MM.1S (cell line): ENCODE results near the gene GRIK1.

Source experiments
- DNase-seq: peaks from one replicate; pipeline ENCODE4 v3.0.0-alpha.2; 2015
- H2AFZ ChIP-seq: fragments of 300-600 bp; sonication (generic); 2 replicates; pipeline ENCODE4 v1.6.0; 2016; ENCODE audit warnings: antibody characterized with exemption, low read length
- H3F3A ChIP-seq: fragments of 300-600 bp; sonication (generic); 2 replicates; pipeline ENCODE4 v1.6.1; 2016; ENCODE audit warnings: mild to moderate bottlenecking, antibody characterized with exemption, low read length, moderate library complexity, mixed read lengths; ENCODE audit not compliant: insufficient read depth
- H3K27ac ChIP-seq: fragments of 300-600 bp; sonication (generic); 2 replicates; pipeline ENCODE4 v1.5.1; 2016; ENCODE audit warnings: mild to moderate bottlenecking, low read length
- H3K27me3 ChIP-seq: fragments of 300-600 bp; sonication (generic); replicated peaks from 2 replicates; pipeline ENCODE4 v1.6.0; 2016; ENCODE audit warnings: low read length; ENCODE audit not compliant: insufficient read depth
- H3K36me3 ChIP-seq: fragments of 300-600 bp; sonication (generic); replicated peaks from 2 replicates; pipeline ENCODE4 v1.6.1; 2016; ENCODE audit warnings: mild to moderate bottlenecking, low read length, mixed read lengths; ENCODE audit not compliant: insufficient read depth
- H3K4me1 ChIP-seq: fragments of 300-600 bp; sonication (generic); 2 replicates; pipeline ENCODE4 v1.6.1; 2016; ENCODE audit warnings: low read length, mixed read lengths
- H3K4me2 ChIP-seq: fragments of 300-600 bp; sonication (generic); 2 replicates; pipeline ENCODE4 v1.6.0; 2016; ENCODE audit warnings: low read depth, low read length
- H3K4me3 ChIP-seq: fragments of 300-600 bp; sonication (generic); 2 replicates; pipeline ENCODE4 v1.5.1; 2016; ENCODE audit warnings: low read length, mixed read lengths
- H3K79me2 ChIP-seq: fragments of 300-600 bp; sonication (generic); 2 replicates; pipeline ENCODE4 v1.6.1; 2016; ENCODE audit warnings: mixed run types, low read length, mixed read lengths
- H3K9ac ChIP-seq: fragments of 300-600 bp; sonication (generic); 2 replicates; pipeline ENCODE4 v1.6.1; 2016; ENCODE audit warnings: low read length, mixed read lengths
- H3K9me2 ChIP-seq: fragments of 300-600 bp; sonication (generic); replicated peaks from 2 replicates; pipeline ENCODE4 v1.6.1; 2016; ENCODE audit warnings: mild to moderate bottlenecking, low read length, mixed read lengths; ENCODE audit not compliant: insufficient read depth
- H3K9me3 ChIP-seq: fragments of 300-600 bp; sonication (generic); replicated peaks from 2 replicates; pipeline ENCODE4 v1.6.1; 2016; ENCODE audit warnings: mild to moderate bottlenecking, low read length, mixed read lengths; ENCODE audit not compliant: insufficient read depth
- H4K20me1 ChIP-seq: fragments of 300-600 bp; sonication (generic); 2 replicates; pipeline ENCODE4 v1.6.1; 2016; ENCODE audit warnings: mild to moderate bottlenecking, low read length, moderate library complexity, mixed read lengths; ENCODE audit not compliant: insufficient read depth
- EZH2 ChIP-seq: fragments of 300-600 bp; sonication (generic); optimal IDR thresholded peaks from 2 replicates; pipeline ENCODE3; 2017; ENCODE audit warnings: low read depth, mild to moderate bottlenecking, antibody characterized with exemption, low read length, mixed read lengths
- EZH2phosphoT487 ChIP-seq: fragments of 300-600 bp; sonication (generic); IDR thresholded peaks from 2 replicates; pipeline ENCODE4 v1.6.1; 2018; ENCODE audit warnings: antibody characterized with exemption, low read length
- TF ChIP-seq, protein P1 (sequence below): fragments of 300-600 bp; sonication (generic); IDR thresholded peaks from 2 replicates; pipeline ENCODE4 v1.5.1; 2016; ENCODE audit warnings: antibody characterized with exemption, low read length, mixed read lengths

The GRIK1 gene

DNA sequence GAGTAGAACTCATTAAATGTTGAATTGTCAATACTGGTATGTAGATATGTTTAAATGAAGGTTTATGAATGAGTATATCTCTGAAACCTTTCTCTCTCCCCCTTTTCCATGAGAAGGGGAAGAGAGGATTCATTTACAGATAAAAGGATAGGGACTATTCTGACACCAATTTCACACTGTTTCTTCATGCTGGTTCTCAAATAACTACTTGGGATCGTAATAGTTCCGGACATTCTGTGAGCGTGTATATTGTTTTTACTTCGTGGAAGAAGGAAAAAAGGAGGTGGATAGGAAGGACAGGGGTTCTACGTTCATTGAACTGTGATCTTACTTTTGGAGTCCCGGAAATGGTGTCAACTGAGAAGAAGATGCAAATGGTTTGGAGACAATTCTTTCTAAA is 284.2 kb downstream of the GRIK1 start:
- Histone ChIP-seq H3K27ac (no peak overlapping the region), H3K9me3 (no peaks in the 10 kb centered on the region), H3K4me2 (no peak overlapping the region), H3K9me2 (no peaks in the 10 kb centered on the region), H3K79me2 (no peaks in the 10 kb centered on the region), H3K27me3 (no peaks in the 10 kb centered on the region), H3F3A (no peaks in the 10 kb centered on the region), H3K4me1 (0 out of 2 replicates have a peak, but pooled peaks cover 4% of the 10 kb centered on the region), H3K4me3 (no peak overlapping the region), H3K36me3 (no peaks in the 10 kb centered on the region), H2AFZ (no peak overlapping the region), H3K9ac (no peak overlapping the region), H4K20me1 (no peaks in the 10 kb centered on the region)
- TF ChIP-seq, protein P1, sequence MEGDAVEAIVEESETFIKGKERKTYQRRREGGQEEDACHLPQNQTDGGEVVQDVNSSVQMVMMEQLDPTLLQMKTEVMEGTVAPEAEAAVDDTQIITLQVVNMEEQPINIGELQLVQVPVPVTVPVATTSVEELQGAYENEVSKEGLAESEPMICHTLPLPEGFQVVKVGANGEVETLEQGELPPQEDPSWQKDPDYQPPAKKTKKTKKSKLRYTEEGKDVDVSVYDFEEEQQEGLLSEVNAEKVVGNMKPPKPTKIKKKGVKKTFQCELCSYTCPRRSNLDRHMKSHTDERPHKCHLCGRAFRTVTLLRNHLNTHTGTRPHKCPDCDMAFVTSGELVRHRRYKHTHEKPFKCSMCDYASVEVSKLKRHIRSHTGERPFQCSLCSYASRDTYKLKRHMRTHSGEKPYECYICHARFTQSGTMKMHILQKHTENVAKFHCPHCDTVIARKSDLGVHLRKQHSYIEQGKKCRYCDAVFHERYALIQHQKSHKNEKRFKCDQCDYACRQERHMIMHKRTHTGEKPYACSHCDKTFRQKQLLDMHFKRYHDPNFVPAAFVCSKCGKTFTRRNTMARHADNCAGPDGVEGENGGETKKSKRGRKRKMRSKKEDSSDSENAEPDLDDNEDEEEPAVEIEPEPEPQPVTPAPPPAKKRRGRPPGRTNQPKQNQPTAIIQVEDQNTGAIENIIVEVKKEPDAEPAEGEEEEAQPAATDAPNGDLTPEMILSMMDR, result no peak
- TF ChIP-seq EZH2, result no peak
- no peak for TF ChIP-seq EZH2phosphoT487
- DNase-seq, result no peak

DNA sequence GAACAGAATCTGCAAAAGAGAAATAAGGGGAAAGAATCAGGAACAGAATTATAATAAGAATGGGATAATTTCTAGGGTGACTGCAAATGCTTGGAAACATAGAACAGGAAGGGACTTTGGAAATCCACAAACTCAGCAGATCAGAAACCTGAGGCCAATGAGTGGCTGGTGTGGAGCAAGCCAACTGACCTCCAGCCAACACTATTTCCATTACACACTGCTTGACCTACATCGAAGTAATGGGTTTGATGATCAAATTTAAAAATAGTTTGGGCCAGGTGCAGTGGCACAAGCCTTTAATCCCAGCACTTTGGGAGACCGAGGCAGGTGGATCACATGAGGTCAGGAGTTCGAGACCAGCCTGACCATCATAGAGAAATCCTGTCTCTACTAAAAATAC is 284.9 kb downstream of the GRIK1 start:
- no peaks in the 10 kb centered on the region for H3K27me3 ChIP-seq
- H3K27ac ChIP-seq, result no peak overlapping the region
- no peaks in the 10 kb centered on the region for H4K20me1 ChIP-seq
- no peak overlapping the region for H3K9ac ChIP-seq
- no peaks in the 10 kb centered on the region for H3K36me3 ChIP-seq
- no peak overlapping the region for H2AFZ ChIP-seq
- H3K4me3 ChIP-seq, result no peak overlapping the region
- no peaks in the 10 kb centered on the region for H3K9me2 ChIP-seq
- TF ChIP-seq EZH2, result no peak
- TF ChIP-seq, protein P1, result no peak
- TF ChIP-seq EZH2phosphoT487, result no peak
- no peaks in the 10 kb centered on the region for H3F3A ChIP-seq
- DNase-seq, result no peak
- H3K9me3 ChIP-seq, result no peaks in the 10 kb centered on the region
- H3K79me2 ChIP-seq, result no peaks in the 10 kb centered on the region
- 0 out of 2 replicates have a peak, but pooled peaks cover 4% of the 10 kb centered on the region for H3K4me1 ChIP-seq
- no peak overlapping the region for H3K4me2 ChIP-seq

DNA sequence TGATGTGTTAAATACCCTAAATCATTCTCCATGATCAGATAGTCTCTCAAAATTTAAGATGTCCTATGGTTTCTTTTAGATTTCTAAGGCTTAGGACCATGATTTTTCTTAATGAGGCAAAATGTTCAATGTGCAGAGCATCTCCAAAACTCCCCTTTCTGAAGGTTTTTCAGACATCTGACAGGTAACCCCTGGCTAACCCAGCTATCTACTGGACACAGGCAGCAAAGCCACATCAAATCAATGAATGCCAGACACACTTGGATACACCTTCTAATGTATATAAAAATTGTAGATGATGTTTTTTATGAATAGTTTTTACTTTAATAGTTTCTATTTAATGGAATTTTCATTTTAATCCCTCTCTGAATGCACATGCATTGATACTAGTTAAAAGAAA is 285.6 kb downstream of the GRIK1 start:
- no peak overlapping the region for H3K9ac ChIP-seq
- DNase-seq, result no peak
- H3K4me2 ChIP-seq, result no peak overlapping the region

More for the DNA sequence above, 285.6 kb downstream of the GRIK1 start:
- Histone ChIP-seq H4K20me1 (no peaks in the 10 kb centered on the region), H3K27ac (no peak overlapping the region), H3K4me1 (0 out of 2 replicates have a peak, but pooled peaks cover 4% of the 10 kb centered on the region), H3K79me2 (no peaks in the 10 kb centered on the region), H3K36me3 (no peaks in the 10 kb centered on the region), H3K9me3 (no peaks in the 10 kb centered on the region), H3K27me3 (no peaks in the 10 kb centered on the region), H3F3A (no peaks in the 10 kb centered on the region), H2AFZ (no peak overlapping the region), H3K9me2 (no peaks in the 10 kb centered on the region), H3K4me3 (no peak overlapping the region)
- no peak for TF ChIP-seq EZH2
- TF ChIP-seq, protein P1, result no peak
- TF ChIP-seq EZH2phosphoT487, result no peak
